Anterior cingulate cortex (tissue), 58 donors: ENCODE measurements around the gene TAF3.

Experiments
- DNase-seq, 58 donors: peaks; one replicate each; lab custom pipeline; 2025; lab: John Stamatoyannopoulos, UW

TAF3 gene

GRCh38 chr10:8054494-8055407 lies 236.4 kb downstream of the TAF3 start, which contains the start of gene GATA3:
TSS of gene GATA3 (plus strand) at chr10:8054688. CDS start at chr10:8055656, 968 bp downstream.
- DNase-seq = no peak

- no peak for DNase-seq
Measured at GRCh38 chr10:8055420-8056349, 237.4 kb downstream of the TAF3 start.

DNA sequence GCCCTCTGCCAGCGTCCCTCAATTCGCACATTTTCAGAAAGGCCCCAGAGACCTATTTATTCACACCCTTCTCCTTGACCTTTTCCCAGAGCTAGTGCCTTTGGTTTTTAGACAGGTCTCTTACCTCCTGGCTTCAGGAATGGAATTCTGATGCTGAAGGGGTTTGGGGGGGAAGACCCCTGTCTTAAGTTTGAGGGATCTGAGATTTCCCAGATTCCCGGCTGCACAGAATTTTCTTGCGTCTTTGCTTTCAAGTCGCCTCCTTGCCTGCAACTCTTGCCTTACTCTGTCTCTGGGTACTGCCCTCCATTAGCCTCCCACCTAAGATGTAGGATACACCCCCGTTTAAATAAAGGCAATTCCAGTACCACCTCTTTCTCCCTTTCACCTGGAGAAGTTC lies 238.1 kb downstream of the TAF3 start:
- DNase-seq = no peak

GRCh38 chr10:8056871-8057331 lies 238.6 kb downstream of the TAF3 start:
- DNase-seq = no peak

- DNase-seq = no peak
Measured at GRCh38 chr10:8057636-8058273, 239.4 kb downstream of the TAF3 start.

DNA sequence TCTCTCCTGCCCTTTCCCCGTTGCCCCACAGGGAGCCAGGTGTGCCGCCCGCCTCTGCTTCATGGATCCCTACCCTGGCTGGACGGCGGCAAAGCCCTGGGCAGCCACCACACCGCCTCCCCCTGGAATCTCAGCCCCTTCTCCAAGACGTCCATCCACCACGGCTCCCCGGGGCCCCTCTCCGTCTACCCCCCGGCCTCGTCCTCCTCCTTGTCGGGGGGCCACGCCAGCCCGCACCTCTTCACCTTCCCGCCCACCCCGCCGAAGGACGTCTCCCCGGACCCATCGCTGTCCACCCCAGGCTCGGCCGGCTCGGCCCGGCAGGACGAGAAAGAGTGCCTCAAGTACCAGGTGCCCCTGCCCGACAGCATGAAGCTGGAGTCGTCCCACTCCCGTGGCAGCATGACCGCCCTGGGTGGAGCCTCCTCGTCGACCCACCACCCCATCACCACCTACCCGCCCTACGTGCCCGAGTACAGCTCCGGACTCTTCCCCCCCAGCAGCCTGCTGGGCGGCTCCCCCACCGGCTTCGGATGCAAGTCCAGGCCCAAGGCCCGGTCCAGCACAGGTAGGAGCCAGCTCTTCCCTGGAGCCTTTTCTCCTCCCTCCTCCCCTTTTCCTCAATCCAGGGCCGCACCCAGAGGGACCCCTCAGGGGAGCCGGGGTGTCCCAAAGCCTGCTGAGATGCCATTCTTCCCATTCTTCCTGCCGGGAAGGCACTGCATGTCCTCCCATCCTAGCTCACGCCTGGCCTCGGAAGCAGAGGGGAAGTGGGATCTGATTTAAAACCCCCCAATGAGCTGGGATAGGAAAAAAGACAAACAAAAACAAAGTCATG lies 240.2 kb downstream of the TAF3 start:
- DNase-seq = no peak

- DNase-seq = no peak
Measured at GRCh38 chr10:8059191-8059936, 241.1 kb downstream of the TAF3 start.

DNA sequence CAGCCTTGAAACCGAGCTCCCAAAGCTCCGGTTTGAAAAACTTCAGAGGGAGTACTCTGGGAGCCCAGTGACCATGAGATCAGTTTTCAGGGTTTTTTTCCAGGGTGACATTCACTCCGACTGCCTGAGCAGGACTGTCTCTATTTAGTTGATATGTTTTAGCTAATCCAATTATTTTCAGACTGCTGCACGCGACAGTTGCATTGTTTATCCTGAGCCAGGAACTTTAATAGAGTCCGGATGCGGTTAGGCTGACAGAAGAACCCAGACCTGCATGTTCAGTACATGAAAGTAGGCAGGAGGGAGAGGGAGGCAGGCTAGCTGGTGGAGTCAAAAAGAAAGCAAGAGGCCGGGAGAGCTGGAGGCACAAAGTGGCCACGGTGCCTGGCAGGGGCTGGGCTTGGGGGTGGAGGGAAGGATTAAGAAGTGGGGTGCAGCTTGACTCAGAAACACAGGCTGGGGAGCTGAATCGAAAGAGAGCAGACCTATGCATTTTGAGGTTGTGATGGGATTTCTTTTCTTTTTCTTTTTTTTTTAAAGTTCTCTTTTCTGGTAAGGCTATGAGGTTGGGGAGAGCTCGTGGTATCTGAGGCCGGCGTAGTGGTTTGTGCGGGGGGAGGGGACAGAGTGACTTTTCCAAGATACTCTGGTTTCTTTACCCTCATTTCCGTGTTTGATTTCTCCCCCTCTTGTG lies 241.9 kb downstream of the TAF3 start:
- DNase-seq = no peak

- no peak for DNase-seq
Measured at GRCh38 chr10:8060704-8061121, 242.4 kb downstream of the TAF3 start.

- no peak for DNase-seq
Measured at GRCh38 chr10:8061274-8062211, 243.2 kb downstream of the TAF3 start.

GRCh38 chr10:8063128-8063908 lies 245.0 kb downstream of the TAF3 start:
- DNase-seq = no peak

DNA sequence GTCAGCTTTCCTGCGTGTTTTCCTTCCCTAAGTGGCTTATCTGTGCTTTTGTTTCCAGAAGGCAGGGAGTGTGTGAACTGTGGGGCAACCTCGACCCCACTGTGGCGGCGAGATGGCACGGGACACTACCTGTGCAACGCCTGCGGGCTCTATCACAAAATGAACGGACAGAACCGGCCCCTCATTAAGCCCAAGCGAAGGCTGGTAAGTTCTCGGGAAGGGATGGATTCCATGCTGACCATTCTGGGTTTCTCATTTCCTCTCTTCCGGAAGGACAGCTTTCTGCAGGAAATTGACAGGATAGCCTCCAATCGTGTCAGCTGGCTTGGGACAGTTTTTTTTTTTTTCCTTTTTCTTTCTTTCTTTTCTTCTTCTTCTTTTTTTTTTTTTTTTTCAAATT lies 245.6 kb downstream of the TAF3 start:
- no peak for DNase-seq

- DNase-seq = no peak
Measured at GRCh38 chr10:8064436-8064835, 246.1 kb downstream of the TAF3 start.

GRCh38 chr10:8065651-8066050 lies 247.3 kb downstream of the TAF3 start:
- DNase-seq = no peak

DNA sequence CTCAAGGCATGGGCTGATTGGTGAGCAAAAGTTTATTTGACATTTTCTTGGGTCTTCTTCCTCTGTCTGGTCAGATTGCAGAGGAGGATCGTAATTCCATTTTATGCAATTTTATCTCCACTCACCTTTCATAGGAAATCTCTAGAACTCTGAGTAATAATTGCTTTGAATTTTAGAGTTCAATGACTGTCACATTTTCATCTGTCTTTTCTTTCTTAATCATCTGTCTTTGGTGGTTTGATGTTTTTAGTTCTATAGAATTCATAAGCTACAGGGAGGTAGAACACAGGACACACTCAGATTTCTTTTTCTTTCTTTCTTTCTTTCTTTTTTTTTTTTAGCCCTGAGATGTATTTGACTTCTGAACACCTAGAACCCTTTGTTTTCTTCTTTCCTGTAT lies 247.8 kb downstream of the TAF3 start:
- DNase-seq = no peak
